UCSD-AML1 (cell line): Measurements from ENCODE around the gene PEX14.
A peak's percentile ranks its signal among the peaks of the same experiment; 100 is the strongest.
"Not testable (repeated sequence)": the region's sequence is repeated elsewhere in the genome, so short reads cannot be mapped to it uniquely, and the experiment has no call there.

Experiments
- DNase-seq: peaks from one replicate; lab custom pipeline; 2025; ENCODE audit not compliant: unreplicated experiment; lab: John Stamatoyannopoulos, UW

Gene PEX14, protein sequence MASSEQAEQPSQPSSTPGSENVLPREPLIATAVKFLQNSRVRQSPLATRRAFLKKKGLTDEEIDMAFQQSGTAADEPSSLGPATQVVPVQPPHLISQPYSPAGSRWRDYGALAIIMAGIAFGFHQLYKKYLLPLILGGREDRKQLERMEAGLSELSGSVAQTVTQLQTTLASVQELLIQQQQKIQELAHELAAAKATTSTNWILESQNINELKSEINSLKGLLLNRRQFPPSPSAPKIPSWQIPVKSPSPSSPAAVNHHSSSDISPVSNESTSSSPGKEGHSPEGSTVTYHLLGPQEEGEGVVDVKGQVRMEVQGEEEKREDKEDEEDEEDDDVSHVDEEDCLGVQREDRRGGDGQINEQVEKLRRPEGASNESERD

DNA sequence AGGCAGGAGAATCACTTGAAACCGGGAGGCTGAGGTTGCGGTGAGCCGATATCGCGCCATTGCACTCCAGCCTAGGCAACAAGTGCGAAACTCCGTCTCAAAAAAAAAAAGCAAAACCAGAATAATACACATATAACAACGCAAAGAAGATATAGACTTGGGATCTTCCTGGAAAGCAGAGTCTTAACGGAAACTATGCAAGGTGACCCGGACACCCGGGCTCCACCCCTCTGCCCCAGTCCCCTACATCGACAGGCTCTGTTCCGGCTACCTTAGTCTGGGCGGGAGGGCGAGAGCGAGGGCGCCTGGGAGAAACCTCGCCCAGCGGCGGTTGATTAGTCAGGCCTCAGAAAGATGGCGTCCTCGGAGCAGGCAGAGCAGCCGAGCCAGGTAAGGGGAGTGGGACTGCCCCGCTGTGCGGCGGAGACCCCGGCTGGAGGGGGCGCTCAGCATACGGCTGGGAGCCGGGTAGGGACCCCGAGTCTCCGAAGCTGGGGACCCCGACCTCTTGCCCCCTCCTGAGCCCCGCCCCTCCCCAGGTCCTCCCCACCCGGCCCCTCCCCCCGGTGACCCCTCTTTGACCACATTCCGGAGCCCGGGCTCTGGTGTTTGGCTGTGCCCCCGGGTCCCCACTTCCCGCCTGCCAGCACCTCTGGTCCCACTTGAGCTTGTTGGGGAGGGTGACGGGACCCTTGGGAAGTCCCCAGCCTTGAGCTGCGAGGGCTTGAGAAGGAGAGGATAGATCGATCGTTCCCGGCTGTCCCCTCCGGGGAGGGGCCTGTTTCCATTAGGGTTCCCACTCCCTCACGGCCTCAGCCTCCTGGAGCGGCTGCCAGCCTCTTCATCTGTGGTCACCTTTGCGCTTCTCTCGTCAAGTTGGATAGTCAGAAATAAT, at the start of gene PEX14:
Gene PEX14 (plus strand): TSS at position 338 of the 895 bp plus-strand sequence. CDS start 17 bp downstream, at position 355.
- DNase-seq = peak; percentile 89

DNA sequence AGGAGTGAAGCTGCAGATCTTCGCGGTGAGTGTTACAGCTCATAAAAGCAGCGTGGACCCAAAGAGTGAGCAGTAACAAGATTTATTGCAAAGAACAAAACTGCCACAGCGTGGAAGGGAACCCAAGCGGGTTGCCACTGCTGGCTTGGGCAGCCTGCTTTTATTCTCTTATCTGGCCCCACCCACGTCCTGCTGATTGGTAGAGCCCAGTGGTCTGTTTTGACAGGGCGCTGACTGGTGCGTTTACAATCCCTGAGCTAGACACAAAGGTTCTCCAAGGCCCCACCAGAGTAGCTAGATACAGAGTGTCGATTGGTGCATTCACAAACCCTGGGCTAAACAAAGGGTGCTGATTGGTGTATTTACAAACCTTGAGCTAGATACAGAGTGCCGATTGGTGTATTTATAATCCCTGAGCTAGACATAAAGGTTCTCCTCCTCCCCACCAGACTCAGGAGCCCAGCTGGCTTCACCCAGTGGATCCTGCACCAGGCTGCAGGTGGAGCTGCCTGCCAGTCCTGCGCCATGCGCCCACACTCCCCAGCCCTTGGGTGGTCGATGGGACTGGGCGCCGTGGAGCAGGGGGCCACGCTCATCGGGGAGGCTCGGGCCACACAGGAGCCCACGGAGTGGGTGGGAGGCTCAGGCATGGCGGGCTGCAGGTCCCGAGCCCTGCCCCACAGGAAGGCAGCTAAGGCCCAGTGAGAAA, 48.8 kb upstream of the PEX14 start:
- DNase-seq = not testable (repeated sequence)

DNA sequence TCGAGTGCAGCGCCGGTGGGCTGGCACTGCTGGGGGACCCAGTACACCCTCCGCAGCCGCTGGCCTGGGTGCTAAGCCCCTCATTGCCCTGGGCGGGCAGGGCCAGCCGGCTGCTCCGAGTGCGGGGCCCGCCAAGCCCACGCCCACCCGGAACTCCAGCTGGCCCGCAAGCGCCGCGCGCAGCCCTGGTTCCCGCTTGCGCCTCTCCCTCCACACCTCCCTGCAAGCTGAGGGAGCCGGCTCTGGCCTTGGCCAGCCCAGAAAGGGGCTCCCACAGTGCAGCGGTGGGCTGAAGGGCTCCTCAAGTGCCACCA, 48.3 kb upstream of the PEX14 start:
- not testable (repeated sequence) for DNase-seq

DNA sequence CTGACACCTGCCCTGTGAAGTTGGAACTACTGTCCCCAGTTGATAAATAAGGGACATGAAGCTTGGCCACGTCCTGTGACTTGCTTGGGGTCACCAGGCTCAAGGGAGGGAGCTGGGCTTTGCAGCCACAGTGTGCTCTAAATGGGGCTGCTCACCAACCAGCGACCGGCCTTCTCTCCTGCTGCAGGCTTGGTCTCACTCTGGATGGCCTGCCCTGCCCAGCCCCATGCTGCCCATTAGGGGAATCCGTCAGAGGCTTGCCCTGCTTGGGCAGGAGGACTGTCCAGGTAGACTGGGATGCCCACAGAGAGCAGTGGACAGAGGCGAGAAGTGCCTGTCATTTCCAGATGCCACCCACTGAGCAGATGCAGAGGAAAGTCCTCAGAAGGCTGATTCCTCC, 45.8 kb upstream of the PEX14 start:
- DNase-seq = no peak

DNA sequence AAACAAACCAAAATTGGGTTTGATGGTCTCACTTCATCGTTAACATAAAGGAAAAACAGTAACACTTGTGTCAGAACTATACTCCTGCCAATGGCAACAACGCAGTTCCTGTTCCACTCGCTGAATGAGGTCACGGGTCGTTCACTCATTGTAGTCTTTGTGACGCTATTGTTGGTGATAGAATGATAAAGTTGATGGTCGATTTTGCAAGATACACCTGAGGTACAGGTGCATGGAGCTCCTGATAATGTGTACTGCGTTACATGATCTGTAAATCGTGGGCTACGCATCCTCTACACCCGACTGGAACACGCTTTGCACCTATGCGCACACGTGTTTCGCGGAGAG, 44.9 kb upstream of the PEX14 start:
- DNase-seq = no peak

DNA sequence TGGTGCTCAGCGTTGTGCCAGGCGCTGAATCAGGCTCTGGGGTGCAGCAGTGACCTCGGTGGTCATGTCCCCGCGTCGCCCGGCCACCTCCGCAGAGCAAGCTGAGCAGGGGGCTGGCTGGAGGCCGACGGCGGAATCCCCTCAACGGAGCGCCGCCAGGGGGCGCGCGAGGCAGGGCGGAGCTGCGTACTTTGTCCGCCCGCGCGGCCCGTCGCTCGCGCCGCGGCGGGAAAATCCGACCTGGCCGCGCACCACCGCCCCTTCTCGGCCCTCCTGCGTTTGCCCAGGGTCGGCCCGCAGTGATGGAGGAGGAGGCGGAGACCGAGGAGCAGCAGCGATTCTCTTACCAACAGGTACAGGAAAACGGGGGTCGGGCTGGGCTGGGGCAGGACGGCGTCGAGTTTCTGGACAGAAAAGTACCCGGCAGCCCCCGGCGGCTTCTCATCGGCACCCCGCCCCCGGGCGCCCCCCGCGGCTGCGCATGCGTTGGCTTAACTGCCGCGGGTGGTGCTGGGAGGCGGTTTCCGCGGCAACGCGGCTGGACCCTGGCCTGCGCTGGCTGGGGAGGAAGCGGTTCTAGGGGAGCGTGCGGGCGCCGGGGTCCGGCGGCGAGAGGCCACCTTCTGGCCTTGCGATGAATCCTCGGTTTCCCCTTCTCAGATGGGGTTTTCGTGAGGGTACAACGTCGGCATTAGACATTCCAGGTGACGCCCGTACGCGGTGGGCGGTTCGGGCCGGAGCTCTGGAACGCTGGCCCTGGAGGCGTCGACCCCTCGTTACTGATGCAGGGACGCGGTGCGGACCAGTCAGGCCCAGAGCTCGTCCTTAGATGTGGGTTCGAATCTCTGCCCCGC, 44.3 kb upstream of the PEX14 start, which contains the start of gene CENPS:
Gene CENPS (plus strand): TSS at position 218 of the 854 bp plus-strand sequence. CDS start 85 bp downstream, at position 303.
- peak; percentile 94 for DNase-seq

DNA sequence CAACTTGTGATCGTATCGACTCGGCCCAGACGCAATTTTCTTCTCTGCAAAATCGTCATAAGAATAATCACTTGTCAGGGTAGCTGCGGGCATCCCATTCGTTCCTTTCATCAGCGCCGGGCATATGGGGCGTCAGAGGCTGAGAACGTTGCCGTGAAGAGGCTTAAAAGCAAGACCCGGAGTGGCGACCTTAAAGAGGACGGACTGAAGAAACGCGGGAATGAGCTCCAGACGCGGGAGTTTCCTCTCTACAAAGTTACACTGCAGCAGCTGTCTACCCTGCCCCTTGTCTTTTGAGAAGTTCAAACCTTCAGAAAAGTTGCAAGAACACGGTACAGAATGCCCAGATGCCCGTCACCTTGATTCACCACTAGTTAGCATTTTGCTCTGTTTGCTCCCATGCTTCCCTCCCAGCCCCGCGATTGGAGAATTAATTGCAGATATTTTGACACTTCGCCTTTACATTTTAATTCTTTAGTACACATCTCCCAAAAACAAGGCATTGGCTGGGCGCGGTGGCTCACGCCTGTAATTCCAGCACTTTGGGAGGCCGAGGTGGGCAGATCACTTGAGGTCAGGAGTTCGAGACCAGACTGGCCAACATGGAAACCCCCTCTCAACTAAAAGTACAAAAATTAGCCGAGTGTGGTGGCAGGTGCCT, 43.5 kb upstream of the PEX14 start:
- DNase-seq = no peak

DNA sequence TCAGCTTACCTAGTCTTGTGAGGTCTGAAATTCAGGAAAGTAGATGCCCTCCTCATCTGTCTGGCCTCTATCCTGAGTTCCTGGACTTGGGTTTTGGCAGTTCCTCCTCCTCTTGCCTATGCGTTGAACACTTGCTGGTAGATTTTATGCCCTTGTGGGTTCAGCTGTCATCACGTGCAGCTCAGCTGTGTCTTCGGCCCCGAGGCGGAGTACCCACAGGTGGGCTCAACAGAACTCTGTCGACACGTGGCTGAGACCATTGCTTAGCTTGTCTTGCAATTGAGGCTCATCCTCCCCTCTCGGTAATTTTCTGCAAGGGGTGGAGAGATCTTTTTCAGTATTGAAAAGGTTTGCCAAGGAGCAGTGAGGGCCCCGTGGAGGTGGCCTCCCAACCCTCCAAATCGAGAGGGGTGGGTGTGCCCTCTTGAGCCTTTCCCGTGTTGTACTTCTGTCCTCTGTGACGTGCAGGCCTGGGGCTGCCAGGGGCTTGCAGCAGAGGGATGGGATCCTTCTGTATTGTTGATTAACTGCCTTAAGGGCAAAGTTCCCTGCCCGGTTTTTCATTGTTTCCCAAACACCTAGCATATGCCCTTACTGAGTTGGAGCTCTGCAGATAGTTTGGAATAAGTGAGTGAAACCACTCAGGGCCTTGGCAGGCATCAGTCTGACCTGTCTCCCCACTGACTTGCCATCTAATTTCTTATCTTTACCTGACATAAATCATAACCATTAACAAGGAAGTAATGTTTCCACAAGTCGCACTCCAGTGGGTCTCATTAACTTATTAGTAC, 41.6 kb upstream of the PEX14 start:
- no peak for DNase-seq

DNA sequence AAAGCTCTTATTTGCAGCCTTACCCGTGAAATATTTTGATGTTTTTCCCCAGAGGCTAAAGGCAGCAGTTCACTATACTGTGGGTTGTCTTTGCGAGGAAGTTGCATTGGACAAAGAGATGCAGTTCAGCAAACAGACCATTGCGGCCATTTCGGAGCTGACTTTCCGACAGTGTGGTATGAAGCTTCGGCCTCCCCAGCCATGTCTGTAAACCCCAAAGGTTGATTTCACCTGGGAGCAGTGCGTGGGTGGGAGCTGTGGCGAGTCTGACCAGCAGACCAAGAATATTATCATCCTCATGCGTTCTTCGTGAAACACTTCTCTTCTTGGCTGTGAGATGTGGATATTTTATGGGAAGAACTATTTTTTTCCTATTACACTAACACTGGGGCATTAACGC, 41.0 kb upstream of the PEX14 start:
- no peak for DNase-seq

DNA sequence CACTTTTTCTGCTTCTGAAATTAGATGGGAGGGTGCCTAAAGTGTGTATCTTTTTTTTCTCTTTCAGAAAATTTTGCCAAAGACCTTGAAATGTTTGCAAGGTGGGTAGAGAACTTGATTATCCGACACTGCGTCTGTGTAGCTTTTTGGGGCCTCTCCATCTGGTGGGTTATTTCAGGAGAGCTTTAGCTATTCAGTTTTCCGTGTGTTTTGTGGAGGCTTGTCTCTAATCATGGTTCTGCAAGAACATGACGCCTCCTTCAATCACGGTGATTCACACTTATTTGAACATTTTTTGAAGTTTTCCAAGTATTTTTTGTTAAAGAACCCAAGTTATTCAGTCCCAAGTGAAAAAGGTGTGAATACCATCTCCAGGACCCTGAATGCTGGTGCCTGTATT, 40.2 kb upstream of the PEX14 start:
- DNase-seq = no peak

DNA sequence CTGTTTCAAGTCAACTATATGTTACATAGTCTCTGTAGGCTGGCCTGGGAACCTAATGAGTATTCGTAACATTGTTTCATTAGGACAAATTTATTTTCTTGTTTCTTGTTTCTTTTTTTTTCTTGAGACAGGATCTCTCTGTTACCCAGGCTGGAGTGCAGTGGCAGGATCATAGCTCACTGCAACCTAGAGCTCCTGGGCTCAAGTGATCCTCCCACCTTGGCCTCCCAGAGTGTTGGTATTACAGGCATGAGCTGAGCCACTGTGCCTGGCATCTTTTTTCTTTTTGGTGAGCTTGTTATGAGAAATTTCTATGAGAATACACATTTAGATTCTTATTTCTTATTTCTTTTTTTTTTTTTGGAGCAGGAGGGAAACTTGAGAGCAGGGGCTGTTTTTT, 37.7 kb upstream of the PEX14 start:
- no peak for DNase-seq

DNA sequence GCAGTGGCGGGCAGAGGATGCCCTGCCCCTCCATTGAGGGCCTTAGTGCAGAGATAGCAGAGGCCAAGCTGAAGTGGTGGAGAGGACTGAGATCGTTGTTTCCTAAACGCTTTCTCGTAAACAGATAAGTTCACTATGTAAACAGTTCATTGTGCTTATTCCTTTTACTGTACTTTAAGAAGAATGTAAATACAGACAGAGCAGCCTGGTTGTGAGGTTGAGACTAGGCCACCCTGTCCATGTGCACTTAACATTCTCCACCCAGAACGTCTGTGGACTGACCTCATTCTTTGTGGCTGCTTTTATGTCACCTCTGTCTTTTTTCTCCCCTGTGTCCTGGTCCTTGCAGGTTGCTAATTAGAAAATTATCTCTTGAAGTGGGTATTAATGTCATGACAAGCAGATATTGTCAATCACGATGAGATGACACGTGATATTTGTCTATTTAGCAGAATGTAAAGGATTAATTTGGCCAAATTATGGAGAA, 36.0 kb upstream of the PEX14 start:
- DNase-seq = no peak

DNA sequence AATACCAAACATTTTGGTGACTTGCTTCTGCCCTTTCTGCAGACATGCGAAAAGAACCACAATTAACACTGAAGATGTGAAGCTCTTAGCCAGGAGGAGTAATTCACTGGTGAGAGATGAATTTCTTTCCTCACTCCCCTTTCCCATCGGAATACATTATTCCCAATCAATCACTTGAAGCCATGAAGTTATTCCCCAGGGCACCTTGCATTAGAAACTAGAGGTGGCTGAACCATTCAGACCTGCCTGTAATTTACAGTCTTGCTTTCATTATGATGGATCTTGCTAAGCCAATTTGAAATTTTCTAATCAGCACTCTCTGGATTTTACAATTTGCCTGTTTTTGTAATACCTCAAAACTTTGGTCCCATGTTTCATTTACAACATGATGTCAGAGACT, 34.4 kb upstream of the PEX14 start:
- DNase-seq = no peak

DNA sequence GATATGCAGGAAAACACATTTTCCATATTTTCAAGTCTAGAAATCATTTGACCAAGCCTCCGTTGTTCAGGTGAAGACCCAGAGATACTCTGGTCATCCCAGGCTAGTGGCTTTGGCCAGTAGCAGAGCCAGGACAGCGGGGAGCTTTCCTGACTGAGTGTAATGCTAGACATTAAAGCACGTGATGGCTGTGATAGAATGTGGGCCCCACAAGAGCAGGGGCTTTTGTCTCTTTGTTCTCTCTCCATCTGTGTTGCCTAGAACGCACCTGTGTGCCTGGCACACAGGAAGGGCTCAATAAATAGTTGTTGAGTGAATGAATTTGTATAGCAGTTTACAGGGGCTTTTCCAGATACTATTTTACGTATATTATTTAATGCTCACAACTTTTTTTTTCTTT, 34.0 kb upstream of the PEX14 start:
- no peak for DNase-seq

DNA sequence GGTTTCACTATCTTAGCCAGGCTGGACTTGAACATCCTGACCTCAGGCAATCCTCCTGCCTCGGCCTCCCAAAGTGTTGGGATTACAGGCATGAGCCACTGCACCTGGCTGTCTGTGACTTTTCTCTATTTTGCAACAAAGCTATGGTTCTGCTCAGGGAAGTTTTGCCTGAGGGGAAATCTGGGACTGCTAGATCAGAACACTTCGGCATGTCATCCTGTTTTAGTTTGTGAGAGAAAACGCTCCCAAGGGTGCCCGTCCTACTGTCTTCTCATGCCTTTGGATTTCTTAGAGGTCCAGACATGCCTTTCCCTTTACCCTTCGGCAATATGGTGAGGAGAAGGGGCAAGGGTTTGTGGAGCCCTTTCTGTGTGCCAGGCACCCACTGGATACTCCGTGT, 30.5 kb upstream of the PEX14 start:
- no peak for DNase-seq

DNA sequence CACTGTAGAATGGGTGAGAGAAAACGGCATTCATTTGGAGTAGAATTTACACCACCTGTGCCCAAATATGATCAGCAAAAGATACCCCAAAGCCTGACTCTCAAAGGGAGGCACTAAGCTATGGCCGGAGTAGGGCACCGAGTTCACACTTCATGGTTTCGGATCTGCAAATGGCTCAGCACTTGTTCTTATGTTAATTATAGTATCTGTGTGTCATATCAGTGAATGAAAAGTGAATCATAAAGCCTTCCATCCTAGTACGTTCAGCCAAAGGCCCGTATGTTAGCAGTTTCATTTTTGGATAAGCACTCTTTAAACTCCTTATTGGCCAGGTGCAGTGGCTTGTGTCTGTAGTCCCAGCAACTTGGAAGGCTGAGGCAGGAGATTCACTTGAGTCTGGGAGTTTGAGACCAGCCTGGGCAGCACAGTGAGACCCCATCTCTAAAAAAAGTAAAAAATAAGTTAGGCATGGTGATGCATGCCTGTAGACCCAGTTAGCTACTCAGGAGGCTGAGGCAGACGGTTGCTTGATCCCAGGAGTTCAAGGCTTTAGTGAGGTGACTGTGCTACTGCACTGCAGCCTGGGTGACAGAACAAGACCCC, 29.9 kb upstream of the PEX14 start:
- DNase-seq = no peak

DNA sequence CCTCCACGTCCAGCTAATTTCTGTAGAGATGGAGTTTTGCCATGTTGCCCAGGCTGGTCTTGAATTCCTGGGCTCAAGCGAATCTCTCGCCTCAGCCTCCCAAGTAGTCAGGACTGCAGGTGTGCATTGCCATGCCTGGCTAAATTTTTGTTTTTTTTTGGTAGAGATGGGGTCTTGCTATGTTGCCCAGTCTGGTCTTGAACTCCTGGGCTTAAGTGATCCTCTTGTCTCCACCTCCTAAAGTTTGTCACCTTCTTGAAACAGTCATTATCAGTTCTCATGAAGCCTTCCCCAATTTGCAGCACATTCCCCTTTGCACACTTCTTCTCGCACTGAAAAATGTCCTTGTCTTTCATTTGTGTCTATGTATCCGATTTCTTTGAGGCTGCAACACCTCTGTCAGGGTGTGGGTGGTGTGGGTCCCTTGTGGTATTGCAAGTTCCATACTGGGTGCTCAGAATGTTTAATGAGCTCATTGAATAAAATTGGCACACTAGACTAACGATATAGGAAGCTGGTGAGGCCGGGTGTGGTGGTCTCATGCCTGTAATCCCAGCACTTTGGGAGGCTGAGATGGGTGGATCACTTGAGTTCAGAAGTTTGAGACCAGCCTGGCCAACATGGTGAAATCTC, 27.8 kb upstream of the PEX14 start:
- no peak for DNase-seq

DNA sequence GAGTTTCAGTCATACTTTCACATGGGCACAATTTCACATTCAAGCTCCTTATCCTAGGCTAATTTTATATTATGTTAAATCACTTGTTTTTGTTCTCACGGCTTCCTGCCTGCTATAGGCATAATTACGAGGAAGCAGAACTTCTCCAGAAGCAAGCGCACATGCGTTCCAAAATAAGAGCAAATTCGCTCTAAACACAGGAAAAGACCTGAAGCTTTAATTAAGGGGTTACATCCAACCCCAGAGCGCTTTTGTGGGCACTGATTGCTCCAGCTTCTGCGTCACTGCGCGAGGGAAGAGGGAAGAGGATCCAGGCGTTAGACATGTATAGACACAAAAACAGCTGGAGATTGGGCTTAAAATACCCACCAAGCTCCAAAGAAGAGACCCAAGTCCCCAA, 25.0 kb upstream of the PEX14 start, which contains the start of gene CORT:
Gene CORT (plus strand): TSS at position 281 of the 400 bp plus-strand sequence. CDS start 193 bp downstream, outside the sequence.
- DNase-seq = no peak
